GM23248 (cell line): ENCODE results near the gene ARAP3. TPM values are rescaled to one million over a fixed set of nuclear protein-coding genes. Genes with fewer than 3 reads are reported as not detected.

Experiments
- DNase-seq: peaks from one replicate; pipeline ENCODE4 v3.0.0-alpha.2; 2015
- H2AFZ ChIP-seq: fragments of 200-600 bp; sonication (generic); 2 replicates; pipeline ENCODE4 v1.6.1; 2016; ENCODE audit warnings: antibody characterized with exemption
- H3F3A ChIP-seq: fragments of 200-600 bp; sonication (generic); 2 replicates; pipeline ENCODE4 v1.6.1; 2016; ENCODE audit warnings: mild to moderate bottlenecking, antibody characterized with exemption, mixed run types; ENCODE audit not compliant: insufficient read depth
- H3K27ac ChIP-seq: fragments of 200-600 bp; sonication (generic); 2 replicates; pipeline ENCODE4 v1.5.1; 2016; ENCODE audit warnings: mild to moderate bottlenecking
- H3K27me3 ChIP-seq: fragments of 200-600 bp; sonication (generic); replicated peaks from 2 replicates; pipeline ENCODE4 v1.6.1; 2016; ENCODE audit warnings: mild to moderate bottlenecking; ENCODE audit not compliant: insufficient read depth
- H3K36me3 ChIP-seq: fragments of 200-600 bp; sonication (generic); 2 replicates; pipeline ENCODE4 v1.6.1; 2016; ENCODE audit warnings: low read depth, mild to moderate bottlenecking
- H3K4me1 ChIP-seq: fragments of 200-600 bp; sonication (generic); 2 replicates; pipeline ENCODE4 v1.6.1; 2016; ENCODE audit warnings: mild to moderate bottlenecking; ENCODE audit not compliant: insufficient read depth
- H3K4me2 ChIP-seq: fragments of 200-600 bp; sonication (generic); one replicate; pipeline ENCODE4 v1.6.1; 2016; ENCODE audit warnings: mild to moderate bottlenecking; ENCODE audit not compliant: unreplicated experiment
- H3K4me3 ChIP-seq: fragments of 200-600 bp; sonication (generic); 2 replicates; pipeline ENCODE4 v1.5.1; 2016; ENCODE audit warnings: mild to moderate bottlenecking
- H3K79me2 ChIP-seq: fragments of 200-600 bp; sonication (generic); 2 replicates; pipeline ENCODE4 v1.6.1; 2016; ENCODE audit warnings: mild to moderate bottlenecking; ENCODE audit not compliant: insufficient read depth
- H3K9ac ChIP-seq: fragments of 200-600 bp; sonication (generic); 2 replicates; pipeline ENCODE4 v1.6.1; 2016; ENCODE audit warnings: mild to moderate bottlenecking
- H3K9me2 ChIP-seq: fragments of 200-600 bp; sonication (generic); 2 replicates; pipeline ENCODE4 v1.6.1; 2016; ENCODE audit warnings: mixed run types, mild to moderate bottlenecking, moderate library complexity; ENCODE audit not compliant: insufficient read depth
- H3K9me3 ChIP-seq: fragments of 200-600 bp; sonication (generic); one replicate; pipeline ENCODE4 v1.6.1; 2017; ENCODE audit warnings: low read depth
- H4K20me1 ChIP-seq: fragments of 200-600 bp; sonication (generic); 2 replicates; pipeline ENCODE4 v1.6.0; 2016; ENCODE audit not compliant: insufficient read depth
- EZH2 ChIP-seq: fragments of 200-600 bp; sonication (generic); IDR thresholded peaks from 2 replicates; pipeline ENCODE4 v1.6.1; 2018; ENCODE audit warnings: antibody characterized with exemption, mild to moderate bottlenecking; ENCODE audit not compliant: insufficient read depth, poor library complexity, severe bottlenecking
- EZH2phosphoT487 ChIP-seq: fragments of 200-600 bp; sonication (generic); IDR thresholded peaks from 2 replicates; pipeline ENCODE4 v1.6.1; 2018; ENCODE audit warnings: antibody characterized with exemption, moderate library complexity, mild to moderate bottlenecking, low read depth; ENCODE audit not compliant: insufficient read depth
- WGBS, 2 experiments: methylation state at CpG; one replicate each; pipeline ENCODE4 v1.1.6; 2015 to 2017; ENCODE audit warnings: low lambda C conversion rate in 2 of 2, low coverage in 1 of 2; ENCODE audit errors: missing lambda C conversion rate in 2 of 2; 5-methylcytosine and 5-hydroxymethylcytosine counted together
- in situ Hi-C: fragments of 300-500 bp; cut with MboI; formaldehyde crosslinking; loops from 2 replicates; pipeline ENCODE4 v1.15.0; 2020
- polyA plus RNA-seq: library from polyadenylated mRNA; unstranded; fragments of >200 nt; fragmentation: Nextera tagmentation; extraction: Ambion mirVana; gene quantifications from 2 replicates; pipeline ENCODE4 v1.2.1, GENCODE V29; 2016
- total RNA-seq: library from RNA; depleted of rRNA; stranded (reverse); fragments of >200 nt; shearing (Covaris generic); gene quantifications from 2 replicates; pipeline ENCODE4 v1.2.3, GENCODE V29; 2014

The ARAP3 gene
- total and polyA plus RNA-seq, 2 experiments from 2014 or later, result 2.2 TPM

DNA sequence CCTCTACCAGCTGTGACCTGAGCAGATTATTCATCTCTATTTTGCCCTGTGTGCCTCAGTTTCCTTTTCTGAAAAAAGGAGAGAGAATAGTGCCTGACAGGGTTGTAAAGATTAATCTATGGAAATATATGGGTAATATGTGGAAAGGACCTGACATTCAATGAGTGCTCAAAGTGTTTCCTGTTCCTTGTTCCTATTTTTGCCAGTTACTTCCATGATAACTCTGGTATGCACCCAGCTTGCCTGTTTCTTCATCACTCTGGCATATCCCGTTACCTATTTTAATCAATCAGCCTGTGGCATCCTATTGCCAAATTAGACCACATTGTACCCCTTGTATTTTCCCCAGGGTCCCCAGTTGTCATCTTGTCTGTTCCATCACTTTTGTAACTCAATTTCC, 3.6 kb upstream of the ARAP3 start:
- H2AFZ ChIP-seq, result no peak overlapping the region
- H3K9me3 ChIP-seq, result no peaks in the 10 kb centered on the region
- H3K36me3 ChIP-seq, result no peaks in the 10 kb centered on the region
- peaks cover 10% of the 10 kb centered on the region for H3K4me1 ChIP-seq
- no peak overlapping the region for H3K4me3 ChIP-seq
- DNase-seq, result no peak
- WGBS, 2 experiments, result 91 to 96% methylated on average over 1 of the region's 1 CpG
- H3K27me3 ChIP-seq, result peaks cover 8% of the 10 kb centered on the region; the same call in 1 of the 2 replicates
- TF ChIP-seq EZH2, result no peak
- TF ChIP-seq EZH2phosphoT487, result no peak
- no peaks in the 10 kb centered on the region for H3K9me2 ChIP-seq
- peaks cover 12% of the 10 kb centered on the region; the same call in 1 of the 2 replicates for H3F3A ChIP-seq
- H3K4me2 ChIP-seq, result no peak overlapping the region
- H3K79me2 ChIP-seq, result no peaks in the 10 kb centered on the region
- in situ Hi-C loops, result loop anchor here (25.0 kb wide), 1 partner anchor 452 kb away; no protein-coding TSS in a partner anchor
- no peaks in the 10 kb centered on the region for H4K20me1 ChIP-seq
- no peak overlapping the region for H3K9ac ChIP-seq
- H3K27ac ChIP-seq, result no peak overlapping the region

DNA sequence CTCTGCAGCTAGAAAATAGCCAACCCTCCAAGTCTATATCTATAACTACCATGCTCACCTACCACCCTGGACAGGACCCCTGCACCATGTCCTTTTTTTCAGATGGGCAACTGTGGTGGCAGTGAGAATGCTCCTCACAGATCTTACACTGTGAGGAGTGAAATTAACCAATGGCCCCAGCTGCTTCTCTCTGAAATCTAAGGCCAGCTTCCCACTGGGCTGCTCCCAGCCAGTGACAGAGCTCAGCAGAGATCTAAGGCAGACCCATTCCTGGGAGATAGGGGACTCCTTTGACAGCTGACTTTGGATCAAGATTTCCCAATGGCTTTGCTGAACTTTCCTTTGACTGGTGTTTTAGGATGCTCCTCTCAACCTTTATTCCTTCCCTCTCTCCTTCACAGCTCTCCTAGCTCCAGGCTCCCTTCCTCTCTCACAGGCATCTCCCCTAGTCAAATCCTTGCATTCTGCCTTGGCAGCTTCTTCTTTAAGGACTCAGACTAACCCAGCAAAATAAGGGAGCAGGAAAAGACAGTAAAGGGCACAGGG, 1.6 kb upstream of the ARAP3 start:
- in situ Hi-C loops, result loop anchor here (25.0 kb wide), 1 partner anchor 454 kb away; no protein-coding TSS in a partner anchor
- Histone ChIP-seq H3K4me2 (no peak overlapping the region), H3K36me3 (no peaks in the 10 kb centered on the region), H2AFZ (no peak overlapping the region), H3K27me3 (no peaks in the 10 kb centered on the region), H4K20me1 (no peaks in the 10 kb centered on the region), H3F3A (peaks cover 12% of the 10 kb centered on the region; the same call in 1 of the 2 replicates), H3K9ac (no peak overlapping the region), H3K79me2 (no peaks in the 10 kb centered on the region), H3K9me2 (no peaks in the 10 kb centered on the region), H3K9me3 (no peaks in the 10 kb centered on the region), H3K4me1 (peaks cover 11% of the 10 kb centered on the region), H3K27ac (no peak overlapping the region), H3K4me3 (no peak overlapping the region)
- TF ChIP-seq EZH2phosphoT487, result no peak
- no peak for TF ChIP-seq EZH2
- DNase-seq, result no peak

DNA sequence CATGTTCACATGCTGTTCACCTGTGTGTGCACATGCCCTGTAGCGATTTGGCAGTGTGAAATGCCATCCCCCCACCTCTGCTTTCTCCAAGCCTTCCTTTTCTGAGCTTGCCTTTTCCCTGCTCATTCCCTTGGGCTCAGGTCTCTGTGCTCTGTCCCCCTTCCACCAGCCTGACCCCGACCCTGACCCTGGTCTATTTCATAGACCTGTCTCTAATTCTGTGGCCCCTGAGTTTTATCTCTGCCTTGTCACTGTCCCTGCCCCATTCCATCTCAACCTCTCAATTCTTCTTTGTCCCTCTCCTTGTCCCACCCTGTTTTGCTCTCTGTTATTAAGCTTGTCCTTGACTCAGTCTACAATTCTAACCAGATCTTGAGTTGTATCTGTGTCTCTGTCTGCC, 735 bp downstream of the ARAP3 start:
- Histone ChIP-seq H3F3A (peaks cover 12% of the 10 kb centered on the region; the same call in 1 of the 2 replicates), H2AFZ (peak overlapping the region; percentile 82), H3K4me3 (peak overlapping the region; percentile 58), H3K9ac (peak overlapping the region; percentile 77), H3K27ac (peak overlapping the region; percentile 55), H3K27me3 (no peaks in the 10 kb centered on the region), H3K4me1 (peaks cover 11% of the 10 kb centered on the region), H3K79me2 (no peaks in the 10 kb centered on the region), H3K4me2 (peak overlapping the region; percentile 57), H3K36me3 (no peaks in the 10 kb centered on the region), H4K20me1 (no peaks in the 10 kb centered on the region), H3K9me2 (no peaks in the 10 kb centered on the region), H3K9me3 (no peaks in the 10 kb centered on the region)
- DNase-seq, result no peak
- 65 to 73% methylated on average over 2 of the region's 2 CpGs for WGBS, 2 experiments
- TF ChIP-seq EZH2 (no peak), EZH2phosphoT487 (no peak)
- in situ Hi-C loops, result loop anchor here (25.0 kb wide), 1 partner anchor 456 kb away; no protein-coding TSS in a partner anchor

DNA sequence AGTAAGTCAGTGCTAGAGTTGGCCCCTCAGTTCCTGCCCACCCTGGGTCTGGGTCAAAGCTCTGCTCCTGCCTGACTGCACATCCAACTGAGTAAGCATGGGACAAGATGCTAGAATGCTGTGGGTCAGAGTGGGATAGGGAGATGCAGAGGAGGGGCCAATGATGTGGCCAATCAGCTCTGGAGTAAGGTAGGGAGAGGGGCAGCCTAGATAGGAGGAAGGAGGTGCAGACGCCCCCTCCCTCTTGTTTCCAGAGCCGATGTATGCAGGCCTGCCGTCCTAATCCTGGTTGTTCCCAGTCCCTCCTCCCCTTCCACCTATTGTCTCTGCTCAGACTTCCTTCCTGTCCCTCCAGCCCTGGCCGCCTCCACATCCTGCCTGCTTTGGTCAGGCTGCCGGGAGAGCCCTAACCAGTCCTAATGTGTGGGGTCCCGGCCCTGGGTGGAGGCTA, 1.3 kb downstream of the ARAP3 start:
- Histone ChIP-seq H3K27ac (no peak overlapping the region), H3K9ac (peak overlapping the region; percentile 77; the same call in 1 of the 2 replicates), H3F3A (peaks cover 12% of the 10 kb centered on the region; the same call in 1 of the 2 replicates), H3K9me3 (no peaks in the 10 kb centered on the region), H2AFZ (peak overlapping the region; percentile 82; the same call in 1 of the 2 replicates), H3K36me3 (no peaks in the 10 kb centered on the region), H3K9me2 (no peaks in the 10 kb centered on the region), H3K4me3 (peak overlapping the region; percentile 58; the same call in 1 of the 2 replicates), H3K4me1 (peaks cover 11% of the 10 kb centered on the region), H3K27me3 (no peaks in the 10 kb centered on the region), H3K79me2 (no peaks in the 10 kb centered on the region), H3K4me2 (peak overlapping the region; percentile 57), H4K20me1 (no peaks in the 10 kb centered on the region)
- WGBS, 2 experiments, result 84 to 85% methylated on average over 6 of the region's 6 CpGs
- TF ChIP-seq EZH2phosphoT487 (no peak), EZH2 (no peak)
- in situ Hi-C loops, result loop anchor here (25.0 kb wide), 1 partner anchor 457 kb away; no protein-coding TSS in a partner anchor
- no peak for DNase-seq
